Measurements from ENCODE around the gene MOGAT1. TPM values are rescaled to one million over a fixed set of nuclear protein-coding genes. Genes with fewer than 3 reads are reported as not detected.

Gene MOGAT1
- total and polyA plus RNA-seq, 2 of the 13 experiments (the other 11 are each of a cell fraction or from before 2014, with no cell fraction given), result 0.98 to 4.3 TPM

DNA sequence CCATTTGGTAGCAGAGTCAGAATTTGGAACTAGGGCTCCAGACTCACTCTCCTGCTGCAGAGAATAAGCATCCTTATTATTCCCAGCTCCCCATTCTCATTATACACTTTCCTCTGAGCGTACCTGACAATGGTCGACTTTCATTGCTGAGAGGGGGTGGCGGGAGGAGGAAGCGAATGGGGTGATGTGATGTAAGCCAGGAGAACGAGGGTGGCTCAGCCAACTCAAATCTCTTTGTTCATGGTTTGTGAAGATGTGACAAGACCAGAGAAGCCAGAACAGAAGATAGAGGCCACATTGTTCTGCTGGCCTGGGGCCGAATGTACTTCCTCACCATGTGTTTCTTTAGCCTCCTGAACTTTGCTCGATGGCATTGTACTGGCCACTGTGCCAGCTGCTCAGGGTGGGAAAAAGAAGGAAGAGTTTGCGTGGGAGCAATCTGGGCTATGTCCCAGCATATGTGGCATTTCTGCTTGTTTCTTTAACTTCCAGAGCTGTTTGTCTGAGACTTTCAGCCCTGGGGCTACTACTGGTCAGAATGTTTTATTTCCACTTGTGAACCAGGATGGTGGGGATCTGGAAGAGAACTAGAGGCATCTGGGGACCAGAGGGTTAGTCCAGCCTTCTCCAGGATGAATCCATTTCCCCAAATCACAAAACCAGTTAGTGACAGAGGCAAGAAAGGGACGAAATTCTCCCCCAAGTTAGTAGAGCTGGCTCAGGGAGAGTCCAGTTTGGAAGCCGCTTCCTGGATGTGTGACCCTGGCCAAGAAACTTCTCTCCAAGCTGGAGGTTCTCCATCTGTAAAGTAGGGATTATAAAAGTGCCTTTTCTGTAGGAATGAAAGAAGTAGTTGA is 62.6 kb downstream of the MOGAT1 start (continued):
- TF ChIP-seq PHF21A (CRISPR knock-in tag; IDR thresholded peaks at IDR 0.05), result peak; percentile 94
- TF ChIP-seq, protein P1, sequence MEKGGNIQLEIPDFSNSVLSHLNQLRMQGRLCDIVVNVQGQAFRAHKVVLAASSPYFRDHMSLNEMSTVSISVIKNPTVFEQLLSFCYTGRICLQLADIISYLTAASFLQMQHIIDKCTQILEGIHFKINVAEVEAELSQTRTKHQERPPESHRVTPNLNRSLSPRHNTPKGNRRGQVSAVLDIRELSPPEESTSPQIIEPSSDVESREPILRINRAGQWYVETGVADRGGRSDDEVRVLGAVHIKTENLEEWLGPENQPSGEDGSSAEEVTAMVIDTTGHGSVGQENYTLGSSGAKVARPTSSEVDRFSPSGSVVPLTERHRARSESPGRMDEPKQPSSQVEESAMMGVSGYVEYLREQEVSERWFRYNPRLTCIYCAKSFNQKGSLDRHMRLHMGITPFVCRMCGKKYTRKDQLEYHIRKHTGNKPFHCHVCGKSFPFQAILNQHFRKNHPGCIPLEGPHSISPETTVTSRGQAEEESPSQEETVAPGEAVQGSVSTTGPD (CRISPR knock-in tag; IDR thresholded peaks at IDR 0.05), result peak; percentile 66; the same call in 1 of the 2 replicates
- TF ChIP-seq NFE2L2 (IDR thresholded peaks at IDR 0.05; ENCODE audit: low read length), result no peak
- peak; percentile 92 for TF ChIP-seq RCOR2 (CRISPR knock-in tag; IDR thresholded peaks at IDR 0.05)
- TF ChIP-seq POLR2A (IDR thresholded peaks at IDR 0.05; ENCODE audit: insufficient read depth in 1 of 2, low read depth in 2 of 2, low read length in 2 of 2), result peak in 1 of 2 experiments; percentile 52; a peak in 2 of 4 replicates
- peak; percentile 77 for TF ChIP-seq MED8 (CRISPR knock-in tag; IDR thresholded peaks at IDR 0.05; ENCODE audit: insufficient replicate concordance)
- TF ChIP-seq, protein P2, sequence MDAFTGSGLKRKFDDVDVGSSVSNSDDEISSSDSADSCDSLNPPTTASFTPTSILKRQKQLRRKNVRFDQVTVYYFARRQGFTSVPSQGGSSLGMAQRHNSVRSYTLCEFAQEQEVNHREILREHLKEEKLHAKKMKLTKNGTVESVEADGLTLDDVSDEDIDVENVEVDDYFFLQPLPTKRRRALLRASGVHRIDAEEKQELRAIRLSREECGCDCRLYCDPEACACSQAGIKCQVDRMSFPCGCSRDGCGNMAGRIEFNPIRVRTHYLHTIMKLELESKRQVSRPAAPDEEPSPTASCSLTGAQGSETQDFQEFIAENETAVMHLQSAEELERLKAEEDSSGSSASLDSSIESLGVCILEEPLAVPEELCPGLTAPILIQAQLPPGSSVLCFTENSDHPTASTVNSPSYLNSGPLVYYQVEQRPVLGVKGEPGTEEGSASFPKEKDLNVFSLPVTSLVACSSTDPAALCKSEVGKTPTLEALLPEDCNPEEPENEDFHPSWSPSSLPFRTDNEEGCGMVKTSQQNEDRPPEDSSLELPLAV (CRISPR knock-in tag; conservative IDR thresholded peaks at IDR 0.05; ENCODE audit: low read depth), result no peak
- TF ChIP-seq, protein P3, sequence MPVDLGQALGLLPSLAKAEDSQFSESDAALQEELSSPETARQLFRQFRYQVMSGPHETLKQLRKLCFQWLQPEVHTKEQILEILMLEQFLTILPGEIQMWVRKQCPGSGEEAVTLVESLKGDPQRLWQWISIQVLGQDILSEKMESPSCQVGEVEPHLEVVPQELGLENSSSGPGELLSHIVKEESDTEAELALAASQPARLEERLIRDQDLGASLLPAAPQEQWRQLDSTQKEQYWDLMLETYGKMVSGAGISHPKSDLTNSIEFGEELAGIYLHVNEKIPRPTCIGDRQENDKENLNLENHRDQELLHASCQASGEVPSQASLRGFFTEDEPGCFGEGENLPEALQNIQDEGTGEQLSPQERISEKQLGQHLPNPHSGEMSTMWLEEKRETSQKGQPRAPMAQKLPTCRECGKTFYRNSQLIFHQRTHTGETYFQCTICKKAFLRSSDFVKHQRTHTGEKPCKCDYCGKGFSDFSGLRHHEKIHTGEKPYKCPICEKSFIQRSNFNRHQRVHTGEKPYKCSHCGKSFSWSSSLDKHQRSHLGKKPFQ (CRISPR knock-in tag; IDR thresholded peaks at IDR 0.05; ENCODE audit: insufficient replicate concordance), result no peak
- peak; percentile 37; the same call in 1 of the 2 replicates for TF ChIP-seq SMAD1 (CRISPR knock-in tag; IDR thresholded peaks at IDR 0.05; ENCODE audit: borderline replicate concordance, low read depth)
- TF ChIP-seq, protein P4, sequence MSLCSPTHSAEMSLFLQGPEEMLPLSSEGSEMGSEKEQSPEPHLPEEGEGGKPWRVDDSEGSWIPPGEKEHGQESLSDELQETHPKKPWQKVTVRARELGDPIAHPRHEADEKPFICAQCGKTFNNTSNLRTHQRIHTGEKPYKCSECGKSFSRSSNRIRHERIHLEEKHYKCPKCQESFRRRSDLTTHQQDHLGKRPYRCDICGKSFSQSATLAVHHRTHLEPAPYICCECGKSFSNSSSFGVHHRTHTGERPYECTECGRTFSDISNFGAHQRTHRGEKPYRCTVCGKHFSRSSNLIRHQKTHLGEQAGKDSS (CRISPR knock-in tag; IDR thresholded peaks at IDR 0.05; ENCODE audit: borderline replicate concordance, low read depth), result no peak
- TF ChIP-seq ATM (IDR thresholded peaks at IDR 0.05; ENCODE audit: borderline replicate concordance), result no peak
- no peak for TF ChIP-seq TAF15 (IDR thresholded peaks at IDR 0.05; ENCODE audit: low read depth, low read length, poor library complexity, severe bottlenecking)
- no peak for TF ChIP-seq RORA (CRISPR knock-in tag; IDR thresholded peaks at IDR 0.05)
- TF ChIP-seq ZNF577 (CRISPR knock-in tag; IDR thresholded peaks at IDR 0.05; ENCODE audit: borderline replicate concordance, low read depth), result no peak
- TF ChIP-seq, protein P5, sequence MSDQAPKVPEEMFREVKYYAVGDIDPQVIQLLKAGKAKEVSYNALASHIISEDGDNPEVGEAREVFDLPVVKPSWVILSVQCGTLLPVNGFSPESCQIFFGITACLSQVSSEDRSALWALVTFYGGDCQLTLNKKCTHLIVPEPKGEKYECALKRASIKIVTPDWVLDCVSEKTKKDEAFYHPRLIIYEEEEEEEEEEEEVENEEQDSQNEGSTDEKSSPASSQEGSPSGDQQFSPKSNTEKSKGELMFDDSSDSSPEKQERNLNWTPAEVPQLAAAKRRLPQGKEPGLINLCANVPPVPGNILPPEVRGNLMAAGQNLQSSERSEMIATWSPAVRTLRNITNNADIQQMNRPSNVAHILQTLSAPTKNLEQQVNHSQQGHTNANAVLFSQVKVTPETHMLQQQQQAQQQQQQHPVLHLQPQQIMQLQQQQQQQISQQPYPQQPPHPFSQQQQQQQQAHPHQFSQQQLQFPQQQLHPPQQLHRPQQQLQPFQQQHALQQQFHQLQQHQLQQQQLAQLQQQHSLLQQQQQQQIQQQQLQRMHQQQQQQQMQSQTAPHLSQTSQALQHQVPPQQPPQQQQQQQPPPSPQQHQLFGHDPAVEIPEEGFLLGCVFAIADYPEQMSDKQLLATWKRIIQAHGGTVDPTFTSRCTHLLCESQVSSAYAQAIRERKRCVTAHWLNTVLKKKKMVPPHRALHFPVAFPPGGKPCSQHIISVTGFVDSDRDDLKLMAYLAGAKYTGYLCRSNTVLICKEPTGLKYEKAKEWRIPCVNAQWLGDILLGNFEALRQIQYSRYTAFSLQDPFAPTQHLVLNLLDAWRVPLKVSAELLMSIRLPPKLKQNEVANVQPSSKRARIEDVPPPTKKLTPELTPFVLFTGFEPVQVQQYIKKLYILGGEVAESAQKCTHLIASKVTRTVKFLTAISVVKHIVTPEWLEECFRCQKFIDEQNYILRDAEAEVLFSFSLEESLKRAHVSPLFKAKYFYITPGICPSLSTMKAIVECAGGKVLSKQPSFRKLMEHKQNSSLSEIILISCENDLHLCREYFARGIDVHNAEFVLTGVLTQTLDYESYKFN (CRISPR knock-in tag; conservative IDR thresholded peaks at IDR 0.05), result peak; percentile 92
- TF ChIP-seq ZNF138 (CRISPR knock-in tag; IDR thresholded peaks at IDR 0.05; ENCODE audit: low read depth), result no peak
- TF ChIP-seq ZNF780A (CRISPR knock-in tag; IDR thresholded peaks at IDR 0.05), result no peak
- TF ChIP-seq, protein P6, sequence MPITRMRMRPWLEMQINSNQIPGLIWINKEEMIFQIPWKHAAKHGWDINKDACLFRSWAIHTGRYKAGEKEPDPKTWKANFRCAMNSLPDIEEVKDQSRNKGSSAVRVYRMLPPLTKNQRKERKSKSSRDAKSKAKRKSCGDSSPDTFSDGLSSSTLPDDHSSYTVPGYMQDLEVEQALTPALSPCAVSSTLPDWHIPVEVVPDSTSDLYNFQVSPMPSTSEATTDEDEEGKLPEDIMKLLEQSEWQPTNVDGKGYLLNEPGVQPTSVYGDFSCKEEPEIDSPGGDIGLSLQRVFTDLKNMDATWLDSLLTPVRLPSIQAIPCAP (CRISPR knock-in tag; IDR thresholded peaks at IDR 0.05; ENCODE audit: low read depth), result no peak

All from HepG2 (cell line).